Measurements from ENCODE around the gene AUTS2. TPM values are rescaled to one million over a fixed set of nuclear protein-coding genes. Genes with fewer than 3 reads are reported as not detected.

AUTS2 gene
- total and polyA plus RNA-seq, 9 of the 15 experiments (the other 6 are each of a cell fraction or from before 2014, with no cell fraction given) = 0.58 TPM; not detected in 8

DNA sequence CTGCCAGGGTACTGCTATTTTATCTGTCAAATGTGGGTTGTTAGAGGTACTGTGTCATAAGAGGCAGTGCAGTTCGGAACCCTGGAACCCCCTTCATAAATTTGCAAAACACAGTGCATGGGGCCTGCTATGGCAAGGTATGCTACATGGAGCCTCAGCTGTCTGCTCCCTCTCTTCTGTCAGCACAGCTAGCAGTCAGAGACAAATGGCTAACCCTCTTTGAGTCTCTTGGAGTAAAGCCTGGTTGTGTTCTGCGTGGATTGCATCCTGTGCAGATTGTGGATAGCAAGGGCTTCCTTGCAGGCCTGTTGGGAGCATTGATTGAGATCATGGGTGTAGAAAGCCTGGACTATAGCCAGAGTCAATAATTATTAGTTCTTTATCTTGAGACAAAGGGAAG is 397.8 kb downstream of the AUTS2 start:
- H3K27me3 ChIP-seq (ENCODE audit: control insufficient read depth in 2 of 2, insufficient read depth in 2 of 2, low read length in 2 of 2) = no peaks in the 10 kb centered on the region
- H3K79me2 ChIP-seq (ENCODE audit: control insufficient read depth, insufficient read depth, low read length) = no peaks in the 10 kb centered on the region
- intact Hi-C loops (cut with micrococcal nuclease) = no loop called here
- no peaks in the 10 kb centered on the region for H3K9me3 ChIP-seq (replicated peaks; ENCODE audit: control insufficient read depth, insufficient read depth, low read depth, low read length)
- FAIRE-seq (no peak), DNase-seq (ENCODE audit: extremely low read depth in 1 of 4, low spot score in 3 of 4) (no peak), ATAC-seq (no peak)
- BruUV-seq (replicated peaks) = no TSS peak
- in situ Hi-C loops (cut with MboI) = no loop called here
- POLR2A ChIA-PET = interaction anchor here (1.3 kb wide), 1 partner anchor 11 kb away, joined by 3 read pairs; no protein-coding TSS in a partner anchor
- H3K9me1 ChIP-seq (ENCODE audit: control insufficient read depth, insufficient read depth, low read length) = no peaks in the 10 kb centered on the region
- no peaks in the 10 kb centered on the region for H4K20me1 ChIP-seq (replicated peaks; ENCODE audit: control insufficient read depth, insufficient read depth, low read length)
- no peak overlapping the region for H3K27ac ChIP-seq (ENCODE audit: extremely low read depth, low read depth, low read length)
- no peak overlapping the region for H3K9ac ChIP-seq (ENCODE audit: insufficient read depth in 1 of 2, low read depth in 2 of 2, low read length in 2 of 2)
- CTCF ChIA-PET (ENCODE audit: low intra/inter-chr PET ratio) = no interaction called here
- no peaks in the 10 kb centered on the region for H3K4me1 ChIP-seq (replicated peaks in 1 of 2; ENCODE audit: control insufficient read depth in 2 of 2, insufficient read depth in 2 of 2, low read length in 2 of 2)
- no peak overlapping the region for H3K4me3 ChIP-seq
- TF ChIP-seq ZNF511 (CRISPR knock-in tag; IDR thresholded peaks at IDR 0.05) = no peak
- no peak for TF ChIP-seq ZNF133 (CRISPR knock-in tag; IDR thresholded peaks at IDR 0.05)
- no peak for TF ChIP-seq MEF2D (tag; conservative IDR thresholded peaks at IDR 0.05; ENCODE audit: low read depth)
- WGBS (ENCODE audit: insufficient coverage, low coverage, missing lambda C conversion rate) = 0% methylated on average over 2 of the region's 2 CpGs
- H3K4me2 ChIP-seq (ENCODE audit: insufficient read depth, low read length) = no peak overlapping the region
- H3K36me3 ChIP-seq (ENCODE audit: control insufficient read depth, insufficient read depth, low read length) = no peaks in the 10 kb centered on the region
- H2AFZ ChIP-seq (ENCODE audit: low read depth, low read length) = no peak overlapping the region

DNA sequence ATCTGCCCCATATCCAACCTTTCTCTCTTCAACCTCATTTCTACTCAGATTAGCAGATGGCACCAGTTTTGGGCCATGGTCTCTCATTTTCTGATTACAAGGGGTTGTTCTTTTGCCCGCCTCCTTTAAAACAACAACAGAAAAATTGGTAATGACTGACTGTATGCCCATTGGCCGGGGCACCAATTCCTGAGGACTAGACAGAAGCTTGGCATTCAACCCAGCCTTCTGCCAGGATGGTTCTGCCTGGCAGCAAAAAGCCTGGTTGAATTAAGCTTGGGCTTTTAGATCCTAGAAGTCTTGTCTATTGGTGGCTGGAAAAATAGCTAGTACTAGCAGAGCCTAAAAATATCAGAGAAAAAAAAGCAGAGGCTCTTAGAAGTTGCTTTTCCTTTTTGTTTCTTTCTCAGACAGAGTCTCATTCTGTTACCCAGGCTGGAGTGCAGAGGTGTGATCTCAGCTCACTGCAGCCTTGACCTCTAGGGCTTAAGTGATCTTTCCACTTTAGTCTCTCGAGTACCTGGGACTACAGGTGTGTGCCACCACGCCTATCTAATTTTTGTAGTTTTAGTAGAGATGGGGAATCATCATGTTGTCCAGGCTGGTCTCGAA is 402.6 kb downstream of the AUTS2 start:
- H3K9ac ChIP-seq (ENCODE audit: insufficient read depth in 1 of 2, low read depth in 2 of 2, low read length in 2 of 2) = no peak overlapping the region
- H4K20me1 ChIP-seq (replicated peaks; ENCODE audit: control insufficient read depth, insufficient read depth, low read length) = no peaks in the 10 kb centered on the region
- no peak overlapping the region for H3K4me3 ChIP-seq
- no peaks in the 10 kb centered on the region for H3K27me3 ChIP-seq (ENCODE audit: control insufficient read depth in 2 of 2, insufficient read depth in 2 of 2, low read length in 2 of 2)
- POLR2A ChIA-PET = interaction anchor here (0.7 kb wide), 1 partner anchor 188 kb away, joined by 3 read pairs; no protein-coding TSS in a partner anchor
- WGBS (ENCODE audit: insufficient coverage, low coverage, missing lambda C conversion rate) = 0% methylated on average over 5 of the region's 5 CpGs
- H3K27ac ChIP-seq (ENCODE audit: extremely low read depth, low read depth, low read length) = no peak overlapping the region
- no peaks in the 10 kb centered on the region for H3K9me3 ChIP-seq (replicated peaks; ENCODE audit: control insufficient read depth, insufficient read depth, low read depth, low read length)
- FAIRE-seq (no peak), ATAC-seq (no peak), DNase-seq (ENCODE audit: extremely low read depth in 1 of 4, low spot score in 3 of 4) (no peak)
- no TSS peak for BruUV-seq (replicated peaks)
- no peaks in the 10 kb centered on the region for H3K9me1 ChIP-seq (ENCODE audit: control insufficient read depth, insufficient read depth, low read length)
- no peak for TF ChIP-seq ZZZ3 (IDR thresholded peaks at IDR 0.05)
- no peak for TF ChIP-seq KDM4B (IDR thresholded peaks at IDR 0.05; ENCODE audit: borderline replicate concordance in 2 of 2, low read depth in 1 of 2)
- TF ChIP-seq ERF (CRISPR knock-in tag; IDR thresholded peaks at IDR 0.05) = no peak
- TF ChIP-seq CBFB (CRISPR knock-in tag; IDR thresholded peaks at IDR 0.05) = no peak
- no peaks in the 10 kb centered on the region for H3K4me1 ChIP-seq (replicated peaks in 1 of 2; ENCODE audit: control insufficient read depth in 2 of 2, insufficient read depth in 2 of 2, low read length in 2 of 2)
- no peaks in the 10 kb centered on the region for H3K79me2 ChIP-seq (ENCODE audit: control insufficient read depth, insufficient read depth, low read length)
- intact Hi-C loops (cut with micrococcal nuclease) (no loop called here), in situ Hi-C loops (cut with MboI) (no loop called here)
- no peak overlapping the region for H2AFZ ChIP-seq (ENCODE audit: low read depth, low read length)
- CTCF ChIA-PET (ENCODE audit: low intra/inter-chr PET ratio) = no interaction called here
- H3K36me3 ChIP-seq (ENCODE audit: control insufficient read depth, insufficient read depth, low read length) = no peaks in the 10 kb centered on the region
- no peak overlapping the region for H3K4me2 ChIP-seq (ENCODE audit: insufficient read depth, low read length)
